ENCODE data around the gene CSNK2A2. TPM values are rescaled to one million over a fixed set of nuclear protein-coding genes. Genes with fewer than 3 reads are reported as not detected.

CSNK2A2 gene
- total and polyA plus RNA-seq, 9 of the 15 experiments (the other 6 are each of a cell fraction or from before 2014, with no cell fraction given) = 20.8 to 109 (median 44.7) TPM

GRCh38 chr16:58129097-58129936 lies 68.6 kb downstream of the CSNK2A2 start, which contains the start of gene CFAP20:
Gene CFAP20 (minus strand): TSS chr16:58129381. CDS start chr16:58129115, 266 bp downstream.
- no peaks in the 10 kb centered on the region for H3K9me1 ChIP-seq (ENCODE audit: control insufficient read depth, insufficient read depth, low read length)
- in situ Hi-C loops (cut with MboI) (loop anchor here (10.0 kb wide), 1 partner anchor 115 kb away; no protein-coding TSS in a partner anchor), intact Hi-C loops (cut with micrococcal nuclease) (loop anchor here (10.0 kb wide), 2 partner anchors 135 to 355 kb away; no protein-coding TSS in a partner anchor)
- H3K27me3 ChIP-seq (ENCODE audit: control insufficient read depth in 2 of 2, insufficient read depth in 2 of 2, low read length in 2 of 2) = no peaks in the 10 kb centered on the region
- TSS peak; percentile 87 for BruUV-seq (replicated peaks)
- ChIA-PET CTCF (ENCODE audit: low intra/inter-chr PET ratio) (no interaction called here), POLR2A (interaction anchor here (0.6 to 1.7 kb wide), 24 partner anchors 8 to 499 kb away, joined by 3 to 8 read pairs (median 3); partner anchors contain the start of gene ZNF319)
- H3K36me3 ChIP-seq (ENCODE audit: control insufficient read depth, insufficient read depth, low read length) = peaks cover 3% of the 10 kb centered on the region; the same call in 1 of the 3 replicates
- H3K9me3 ChIP-seq (replicated peaks; ENCODE audit: control insufficient read depth, insufficient read depth, low read depth, low read length) = no peaks in the 10 kb centered on the region
- peak within 1 kb of the TSS; percentile 81 to 99 for H3K9ac ChIP-seq (ENCODE audit: insufficient read depth in 1 of 2, low read depth in 2 of 2, low read length in 2 of 2)
- H3K79me2 ChIP-seq (ENCODE audit: control insufficient read depth, insufficient read depth, low read length) = peaks cover 49% of the 10 kb centered on the region
- peaks cover 17 to 24% of the 10 kb centered on the region in 2 experiments; a peak in 4 of 5 replicates for H3K4me1 ChIP-seq (replicated peaks in 1 of 2; ENCODE audit: control insufficient read depth in 2 of 2, insufficient read depth in 2 of 2, low read length in 2 of 2)
- peak within 1 kb of the TSS; percentile 92 for H3K4me2 ChIP-seq (ENCODE audit: insufficient read depth, low read length)
- H2AFZ ChIP-seq (ENCODE audit: low read depth, low read length) = peak within 1 kb of the TSS; percentile 91
- H4K20me1 ChIP-seq (replicated peaks; ENCODE audit: control insufficient read depth, insufficient read depth, low read length) = peaks cover 29% of the 10 kb centered on the region
- peak; percentile 90 for ATAC-seq
- peak; percentile 97 for FAIRE-seq
- H3K4me3 ChIP-seq = peak within 1 kb of the TSS; percentile 93
- peak; percentile 96 to 100 (median 96) for DNase-seq (ENCODE audit: extremely low read depth in 1 of 4, low spot score in 3 of 4)
- WGBS (ENCODE audit: insufficient coverage, low coverage, missing lambda C conversion rate) = under 1% methylated on average over 66 of the region's 70 CpGs
- peak within 1 kb of the TSS; percentile 91 for H3K27ac ChIP-seq (ENCODE audit: extremely low read depth, low read depth, low read length)
- TF ChIP-seq TAL1 (IDR thresholded peaks at IDR 0.05) = peak; percentile 28; the same call in 1 of the 2 replicates
- peak in 1 of 2 experiments; percentile 86; a peak in 2 of 4 replicates for TF ChIP-seq ZNF639 (CRISPR knock-in tag; conservative IDR thresholded peaks at IDR 0.05 in 1 of 2, IDR thresholded peaks at IDR 0.05 in 1 of 2)
- peak; percentile 39 for TF ChIP-seq FIP1L1 (IDR thresholded peaks at IDR 0.05; ENCODE audit: low read depth, low read length, poor library complexity, severe bottlenecking)
- TF ChIP-seq MAX (CRISPR knock-in tag; IDR thresholded peaks at IDR 0.05) = peak; percentile 97
- no peak for TF ChIP-seq U2AF1 (optimal IDR thresholded peaks at IDR 0.05; ENCODE audit: low read depth, low read length)
- TF ChIP-seq NFE2 (IDR thresholded peaks at IDR 0.05; ENCODE audit: low read depth) = 0 out of 2 replicates have a peak, but pooled peaks have one; percentile 3
- TF ChIP-seq BHLHE40 (IDR thresholded peaks at IDR 0.05; ENCODE audit: low read length) = peak; percentile 98
- TF ChIP-seq KLF1 (tag; IDR thresholded peaks at IDR 0.05) = peak; percentile 82
- TF ChIP-seq C11orf30 (IDR thresholded peaks at IDR 0.05; ENCODE audit: low read depth) = peak; percentile 41; the same call in 1 of the 2 replicates
- TF ChIP-seq NEUROD1 (IDR thresholded peaks at IDR 0.05; ENCODE audit: borderline replicate concordance, low read depth, low read length, partially characterized antibody) = peak; percentile 68
- TF ChIP-seq PURB (CRISPR knock-in tag; IDR thresholded peaks at IDR 0.05; ENCODE audit: low read depth) = no peak
- TF ChIP-seq CREB1 (IDR thresholded peaks at IDR 0.05) = peak; percentile 92
- TF ChIP-seq CREB1 (CRISPR knock-in tag; IDR thresholded peaks at IDR 0.05) = peak; percentile 93
- no peak for TF ChIP-seq HNRNPK (IDR thresholded peaks at IDR 0.05; ENCODE audit: low read depth, low read length, poor library complexity, severe bottlenecking)
- peak; percentile 80; the same call in 1 of the 2 replicates for TF ChIP-seq ATF3 (IDR thresholded peaks at IDR 0.05)
- no peak for TF ChIP-seq ATF3 (CRISPR knock-in tag; conservative IDR thresholded peaks at IDR 0.05)
- TF ChIP-seq ZBTB1 (CRISPR knock-in tag; IDR thresholded peaks at IDR 0.05; ENCODE audit: borderline replicate concordance, low read depth) = peak; percentile 68; the same call in 1 of the 2 replicates
- no peak for TF ChIP-seq TCFL5 (CRISPR knock-in tag; conservative IDR thresholded peaks at IDR 0.05)
- TF ChIP-seq TRIM28 (IDR thresholded peaks at IDR 0.05) = 0 out of 2 replicates have a peak, but pooled peaks have one; percentile 45

Measured in K562 (cell line).